ENCODE data around the gene ASMT. TPM values are rescaled to one million over a fixed set of nuclear protein-coding genes. Genes with fewer than 3 reads are reported as not detected.

The ASMT gene
- total and polyA plus RNA-seq, 10 of the 15 experiments (the other 5 are each of a cell fraction or from before 2014, with no cell fraction given), result 0.18 to 0.29 TPM; not detected in 8

DNA sequence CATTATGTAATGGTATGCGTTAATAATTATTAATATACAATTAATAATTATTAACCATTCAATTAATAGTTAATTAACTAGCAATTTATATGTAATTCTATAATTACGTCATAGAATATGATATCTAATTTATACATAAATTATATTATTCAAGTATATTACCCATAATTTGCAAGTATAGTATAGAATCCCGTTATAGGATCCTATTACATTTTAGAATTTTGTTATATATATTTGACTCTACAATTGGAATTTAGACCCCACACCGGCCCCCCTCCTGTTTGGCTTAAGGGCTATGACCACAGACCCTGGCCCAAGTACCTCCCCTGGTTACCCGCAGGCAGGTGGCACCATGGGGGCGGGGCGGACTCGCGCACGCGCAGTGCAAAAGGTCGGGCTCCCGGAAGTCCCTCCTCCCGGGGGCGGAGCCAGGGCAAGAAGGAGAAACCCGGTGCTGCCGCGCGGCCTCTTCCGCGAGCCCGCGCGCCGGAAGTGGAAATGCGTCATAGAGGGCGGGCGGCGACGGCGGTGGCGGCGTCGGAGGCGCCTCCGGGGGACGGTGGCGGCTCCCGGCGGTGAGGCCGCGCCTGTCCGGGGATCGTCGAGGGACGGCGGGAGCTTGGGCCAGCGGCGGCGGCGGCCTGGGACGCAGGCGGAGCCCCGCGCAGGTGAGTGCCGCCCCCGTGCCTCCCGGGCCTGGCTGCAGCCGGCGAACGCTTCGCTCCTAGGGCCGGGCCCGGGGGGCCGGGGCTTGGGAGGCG lies 23.6 kb upstream of the ASMT start, which contains the start of gene AKAP17A (continued):
- TF ChIP-seq JUNB (IDR thresholded peaks at IDR 0.05) (no peak), RELA (IDR thresholded peaks at IDR 0.05; ENCODE audit: borderline replicate concordance, partially characterized antibody) (peak; percentile 44), HDAC2 (IDR thresholded peaks at IDR 0.05) (no peak), CHD1 (IDR thresholded peaks at IDR 0.05; ENCODE audit: low read depth, low read length) (no peak), YBX1 (IDR thresholded peaks at IDR 0.05) (no peak), PML (IDR thresholded peaks at IDR 0.05; ENCODE audit: low read length) (no peak), MTA3 (IDR thresholded peaks at IDR 0.05; ENCODE audit: borderline replicate concordance, low read length) (no peak), CHD2 (IDR thresholded peaks at IDR 0.05; ENCODE audit: borderline replicate concordance, low read depth, low read length) (peak; percentile 80), GATAD2B (conservative IDR thresholded peaks at IDR 0.05; ENCODE audit: low read depth) (peak; percentile 83), FOXK2 (IDR thresholded peaks at IDR 0.05) (no peak), RFX5 (IDR thresholded peaks at IDR 0.05; ENCODE audit: low read depth, low read length) (0 out of 2 replicates have a peak, but pooled peaks have one; percentile 25), NFYA (IDR thresholded peaks at IDR 0.05; ENCODE audit: borderline replicate concordance, low read depth, low read length) (no peak), SMARCA5 (IDR thresholded peaks at IDR 0.05) (peak; percentile 82), SUPT20H (IDR thresholded peaks at IDR 0.05; ENCODE audit: borderline replicate concordance, control insufficient read depth, low read depth, low read length) (no peak), ZBED1 (IDR thresholded peaks at IDR 0.05; ENCODE audit: borderline replicate concordance) (no peak)
- TF ChIP-seq, protein P1, sequence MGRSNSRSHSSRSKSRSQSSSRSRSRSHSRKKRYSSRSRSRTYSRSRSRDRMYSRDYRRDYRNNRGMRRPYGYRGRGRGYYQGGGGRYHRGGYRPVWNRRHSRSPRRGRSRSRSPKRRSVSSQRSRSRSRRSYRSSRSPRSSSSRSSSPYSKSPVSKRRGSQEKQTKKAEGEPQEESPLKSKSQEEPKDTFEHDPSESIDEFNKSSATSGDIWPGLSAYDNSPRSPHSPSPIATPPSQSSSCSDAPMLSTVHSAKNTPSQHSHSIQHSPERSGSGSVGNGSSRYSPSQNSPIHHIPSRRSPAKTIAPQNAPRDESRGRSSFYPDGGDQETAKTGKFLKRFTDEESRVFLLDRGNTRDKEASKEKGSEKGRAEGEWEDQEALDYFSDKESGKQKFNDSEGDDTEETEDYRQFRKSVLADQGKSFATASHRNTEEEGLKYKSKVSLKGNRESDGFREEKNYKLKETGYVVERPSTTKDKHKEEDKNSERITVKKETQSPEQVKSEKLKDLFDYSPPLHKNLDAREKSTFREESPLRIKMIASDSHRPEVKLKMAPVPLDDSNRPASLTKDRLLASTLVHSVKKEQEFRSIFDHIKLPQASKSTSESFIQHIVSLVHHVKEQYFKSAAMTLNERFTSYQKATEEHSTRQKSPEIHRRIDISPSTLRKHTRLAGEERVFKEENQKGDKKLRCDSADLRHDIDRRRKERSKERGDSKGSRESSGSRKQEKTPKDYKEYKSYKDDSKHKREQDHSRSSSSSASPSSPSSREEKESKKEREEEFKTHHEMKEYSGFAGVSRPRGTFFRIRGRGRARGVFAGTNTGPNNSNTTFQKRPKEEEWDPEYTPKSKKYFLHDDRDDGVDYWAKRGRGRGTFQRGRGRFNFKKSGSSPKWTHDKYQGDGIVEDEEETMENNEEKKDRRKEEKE (IDR thresholded peaks at IDR 0.05), result no peak
- TF ChIP-seq, protein P2, sequence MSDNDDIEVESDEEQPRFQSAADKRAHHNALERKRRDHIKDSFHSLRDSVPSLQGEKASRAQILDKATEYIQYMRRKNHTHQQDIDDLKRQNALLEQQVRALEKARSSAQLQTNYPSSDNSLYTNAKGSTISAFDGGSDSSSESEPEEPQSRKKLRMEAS (IDR thresholded peaks at IDR 0.05; ENCODE audit: low read depth, low read length), result no peak
- TF ChIP-seq, protein P3, sequence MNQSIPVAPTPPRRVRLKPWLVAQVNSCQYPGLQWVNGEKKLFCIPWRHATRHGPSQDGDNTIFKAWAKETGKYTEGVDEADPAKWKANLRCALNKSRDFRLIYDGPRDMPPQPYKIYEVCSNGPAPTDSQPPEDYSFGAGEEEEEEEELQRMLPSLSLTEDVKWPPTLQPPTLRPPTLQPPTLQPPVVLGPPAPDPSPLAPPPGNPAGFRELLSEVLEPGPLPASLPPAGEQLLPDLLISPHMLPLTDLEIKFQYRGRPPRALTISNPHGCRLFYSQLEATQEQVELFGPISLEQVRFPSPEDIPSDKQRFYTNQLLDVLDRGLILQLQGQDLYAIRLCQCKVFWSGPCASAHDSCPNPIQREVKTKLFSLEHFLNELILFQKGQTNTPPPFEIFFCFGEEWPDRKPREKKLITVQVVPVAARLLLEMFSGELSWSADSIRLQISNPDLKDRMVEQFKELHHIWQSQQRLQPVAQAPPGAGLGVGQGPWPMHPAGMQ (IDR thresholded peaks at IDR 0.05; ENCODE audit: borderline replicate concordance), result no peak
- TF ChIP-seq, protein P4, sequence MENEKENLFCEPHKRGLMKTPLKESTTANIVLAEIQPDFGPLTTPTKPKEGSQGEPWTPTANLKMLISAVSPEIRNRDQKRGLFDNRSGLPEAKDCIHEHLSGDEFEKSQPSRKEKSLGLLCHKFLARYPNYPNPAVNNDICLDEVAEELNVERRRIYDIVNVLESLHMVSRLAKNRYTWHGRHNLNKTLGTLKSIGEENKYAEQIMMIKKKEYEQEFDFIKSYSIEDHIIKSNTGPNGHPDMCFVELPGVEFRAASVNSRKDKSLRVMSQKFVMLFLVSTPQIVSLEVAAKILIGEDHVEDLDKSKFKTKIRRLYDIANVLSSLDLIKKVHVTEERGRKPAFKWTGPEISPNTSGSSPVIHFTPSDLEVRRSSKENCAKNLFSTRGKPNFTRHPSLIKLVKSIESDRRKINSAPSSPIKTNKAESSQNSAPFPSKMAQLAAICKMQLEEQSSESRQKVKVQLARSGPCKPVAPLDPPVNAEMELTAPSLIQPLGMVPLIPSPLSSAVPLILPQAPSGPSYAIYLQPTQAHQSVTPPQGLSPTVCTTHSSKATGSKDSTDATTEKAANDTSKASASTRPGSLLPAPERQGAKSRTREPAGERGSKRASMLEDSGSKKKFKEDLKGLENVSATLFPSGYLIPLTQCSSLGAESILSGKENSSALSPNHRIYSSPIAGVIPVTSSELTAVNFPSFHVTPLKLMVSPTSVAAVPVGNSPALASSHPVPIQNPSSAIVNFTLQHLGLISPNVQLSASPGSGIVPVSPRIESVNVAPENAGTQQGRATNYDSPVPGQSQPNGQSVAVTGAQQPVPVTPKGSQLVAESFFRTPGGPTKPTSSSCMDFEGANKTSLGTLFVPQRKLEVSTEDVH (IDR thresholded peaks at IDR 0.05; ENCODE audit: low read depth, partially characterized antibody), result no peak
- TF ChIP-seq, protein P5, sequence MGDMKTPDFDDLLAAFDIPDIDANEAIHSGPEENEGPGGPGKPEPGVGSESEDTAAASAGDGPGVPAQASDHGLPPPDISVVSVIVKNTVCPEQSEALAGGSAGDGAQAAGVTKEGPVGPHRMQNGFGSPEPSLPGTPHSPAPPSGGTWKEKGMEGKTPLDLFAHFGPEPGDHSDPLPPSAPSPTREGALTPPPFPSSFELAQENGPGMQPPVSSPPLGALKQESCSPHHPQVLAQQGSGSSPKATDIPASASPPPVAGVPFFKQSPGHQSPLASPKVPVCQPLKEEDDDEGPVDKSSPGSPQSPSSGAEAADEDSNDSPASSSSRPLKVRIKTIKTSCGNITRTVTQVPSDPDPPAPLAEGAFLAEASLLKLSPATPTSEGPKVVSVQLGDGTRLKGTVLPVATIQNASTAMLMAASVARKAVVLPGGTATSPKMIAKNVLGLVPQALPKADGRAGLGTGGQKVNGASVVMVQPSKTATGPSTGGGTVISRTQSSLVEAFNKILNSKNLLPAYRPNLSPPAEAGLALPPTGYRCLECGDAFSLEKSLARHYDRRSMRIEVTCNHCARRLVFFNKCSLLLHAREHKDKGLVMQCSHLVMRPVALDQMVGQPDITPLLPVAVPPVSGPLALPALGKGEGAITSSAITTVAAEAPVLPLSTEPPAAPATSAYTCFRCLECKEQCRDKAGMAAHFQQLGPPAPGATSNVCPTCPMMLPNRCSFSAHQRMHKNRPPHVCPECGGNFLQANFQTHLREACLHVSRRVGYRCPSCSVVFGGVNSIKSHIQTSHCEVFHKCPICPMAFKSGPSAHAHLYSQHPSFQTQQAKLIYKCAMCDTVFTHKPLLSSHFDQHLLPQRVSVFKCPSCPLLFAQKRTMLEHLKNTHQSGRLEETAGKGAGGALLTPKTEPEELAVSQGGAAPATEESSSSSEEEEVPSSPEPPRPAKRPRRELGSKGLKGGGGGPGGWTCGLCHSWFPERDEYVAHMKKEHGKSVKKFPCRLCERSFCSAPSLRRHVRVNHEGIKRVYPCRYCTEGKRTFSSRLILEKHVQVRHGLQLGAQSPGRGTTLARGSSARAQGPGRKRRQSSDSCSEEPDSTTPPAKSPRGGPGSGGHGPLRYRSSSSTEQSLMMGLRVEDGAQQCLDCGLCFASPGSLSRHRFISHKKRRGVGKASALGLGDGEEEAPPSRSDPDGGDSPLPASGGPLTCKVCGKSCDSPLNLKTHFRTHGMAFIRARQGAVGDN (IDR thresholded peaks at IDR 0.05), result peak; percentile 74
